Measurements from ENCODE around the gene CBR1. TPM values are rescaled to one million over a fixed set of nuclear protein-coding genes. Genes with fewer than 3 reads are reported as not detected.

CBR1 gene
- total RNA-seq, 1 experiment from 2014 or later, result 27.8 TPM

DNA sequence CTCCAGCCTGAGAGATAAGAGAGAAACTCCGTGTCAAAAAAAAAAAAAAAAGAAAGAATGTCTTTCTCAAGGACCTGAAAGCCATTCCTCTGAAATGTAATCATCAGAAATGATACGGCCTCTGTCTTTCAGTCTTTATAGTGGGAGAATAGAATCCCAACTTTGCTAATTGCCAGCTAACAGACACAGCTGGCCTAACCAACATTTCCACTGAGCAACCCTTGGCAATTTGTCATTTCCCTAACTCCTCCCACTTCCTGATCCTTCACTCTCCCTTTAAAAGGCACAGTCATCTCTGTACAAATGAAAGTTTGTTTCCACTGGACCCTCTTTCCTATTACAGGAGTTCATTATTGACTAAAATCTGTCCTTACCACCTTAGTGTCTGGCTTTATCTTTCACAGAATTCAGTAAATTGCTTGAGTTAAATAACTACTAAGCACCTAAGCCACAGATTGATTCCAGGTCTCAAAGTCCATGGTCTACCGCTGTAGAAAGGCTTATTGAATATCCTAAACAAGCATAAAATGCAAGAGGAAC, 4.3 kb upstream of the CBR1 start:
- CTCF ChIA-PET, result no interaction called here

DNA sequence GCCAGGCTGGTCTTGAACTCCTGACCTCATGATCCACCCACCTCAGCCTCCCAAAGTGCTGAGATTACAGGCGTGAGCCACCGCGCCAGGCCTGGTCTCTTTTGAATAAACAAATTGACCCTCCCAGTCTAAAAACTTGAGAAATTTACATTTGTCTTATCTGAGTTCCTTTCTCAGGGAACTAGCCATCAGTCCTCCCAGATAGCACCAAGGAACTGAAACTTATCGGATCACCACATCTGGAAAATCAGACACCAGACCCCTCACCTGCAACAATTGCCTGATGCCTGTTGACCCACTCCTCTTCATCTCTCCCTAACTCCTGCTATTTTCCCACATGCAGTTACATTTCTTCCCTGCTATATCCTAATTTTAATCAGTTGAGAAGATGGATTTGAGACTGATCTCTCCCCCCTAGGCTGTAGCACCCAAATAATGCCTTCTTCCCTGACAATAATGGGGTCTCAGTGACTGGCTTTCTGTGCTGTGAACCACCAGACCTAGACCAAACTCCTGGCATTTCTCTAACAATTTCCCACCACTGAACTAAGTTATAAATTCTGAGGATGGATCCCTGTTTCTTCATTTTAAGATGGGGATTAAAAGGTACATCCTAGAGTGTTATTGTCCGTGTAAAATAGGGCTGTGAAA, 951 bp upstream of the CBR1 start:
- DNase-seq (ENCODE audit: low read depth, low spot score) (no peak), ATAC-seq (no peak)
- no peaks in the 10 kb centered on the region for H3K27me3 ChIP-seq (ENCODE audit: control insufficient read depth, insufficient read depth, low read length)
- H3K27ac ChIP-seq (ENCODE audit: low read length), result peak overlapping the region; percentile 84
- intact Hi-C loops (cut with micrococcal nuclease; ENCODE audit: unreplicated experiment), result no loop called here
- TF ChIP-seq, protein P1, sequence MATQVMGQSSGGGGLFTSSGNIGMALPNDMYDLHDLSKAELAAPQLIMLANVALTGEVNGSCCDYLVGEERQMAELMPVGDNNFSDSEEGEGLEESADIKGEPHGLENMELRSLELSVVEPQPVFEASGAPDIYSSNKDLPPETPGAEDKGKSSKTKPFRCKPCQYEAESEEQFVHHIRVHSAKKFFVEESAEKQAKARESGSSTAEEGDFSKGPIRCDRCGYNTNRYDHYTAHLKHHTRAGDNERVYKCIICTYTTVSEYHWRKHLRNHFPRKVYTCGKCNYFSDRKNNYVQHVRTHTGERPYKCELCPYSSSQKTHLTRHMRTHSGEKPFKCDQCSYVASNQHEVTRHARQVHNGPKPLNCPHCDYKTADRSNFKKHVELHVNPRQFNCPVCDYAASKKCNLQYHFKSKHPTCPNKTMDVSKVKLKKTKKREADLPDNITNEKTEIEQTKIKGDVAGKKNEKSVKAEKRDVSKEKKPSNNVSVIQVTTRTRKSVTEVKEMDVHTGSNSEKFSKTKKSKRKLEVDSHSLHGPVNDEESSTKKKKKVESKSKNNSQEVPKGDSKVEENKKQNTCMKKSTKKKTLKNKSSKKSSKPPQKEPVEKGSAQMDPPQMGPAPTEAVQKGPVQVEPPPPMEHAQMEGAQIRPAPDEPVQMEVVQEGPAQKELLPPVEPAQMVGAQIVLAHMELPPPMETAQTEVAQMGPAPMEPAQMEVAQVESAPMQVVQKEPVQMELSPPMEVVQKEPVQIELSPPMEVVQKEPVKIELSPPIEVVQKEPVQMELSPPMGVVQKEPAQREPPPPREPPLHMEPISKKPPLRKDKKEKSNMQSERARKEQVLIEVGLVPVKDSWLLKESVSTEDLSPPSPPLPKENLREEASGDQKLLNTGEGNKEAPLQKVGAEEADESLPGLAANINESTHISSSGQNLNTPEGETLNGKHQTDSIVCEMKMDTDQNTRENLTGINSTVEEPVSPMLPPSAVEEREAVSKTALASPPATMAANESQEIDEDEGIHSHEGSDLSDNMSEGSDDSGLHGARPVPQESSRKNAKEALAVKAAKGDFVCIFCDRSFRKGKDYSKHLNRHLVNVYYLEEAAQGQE (IDR thresholded peaks at IDR 0.05; ENCODE audit: insufficient read depth in 1 of 2, low read depth in 2 of 2, low read length in 1 of 2), result no peak
- no peak for TF ChIP-seq SIN3A (IDR thresholded peaks at IDR 0.05; ENCODE audit: borderline replicate concordance, insufficient read depth, low read depth, low read length)
- TF ChIP-seq, protein P2, sequence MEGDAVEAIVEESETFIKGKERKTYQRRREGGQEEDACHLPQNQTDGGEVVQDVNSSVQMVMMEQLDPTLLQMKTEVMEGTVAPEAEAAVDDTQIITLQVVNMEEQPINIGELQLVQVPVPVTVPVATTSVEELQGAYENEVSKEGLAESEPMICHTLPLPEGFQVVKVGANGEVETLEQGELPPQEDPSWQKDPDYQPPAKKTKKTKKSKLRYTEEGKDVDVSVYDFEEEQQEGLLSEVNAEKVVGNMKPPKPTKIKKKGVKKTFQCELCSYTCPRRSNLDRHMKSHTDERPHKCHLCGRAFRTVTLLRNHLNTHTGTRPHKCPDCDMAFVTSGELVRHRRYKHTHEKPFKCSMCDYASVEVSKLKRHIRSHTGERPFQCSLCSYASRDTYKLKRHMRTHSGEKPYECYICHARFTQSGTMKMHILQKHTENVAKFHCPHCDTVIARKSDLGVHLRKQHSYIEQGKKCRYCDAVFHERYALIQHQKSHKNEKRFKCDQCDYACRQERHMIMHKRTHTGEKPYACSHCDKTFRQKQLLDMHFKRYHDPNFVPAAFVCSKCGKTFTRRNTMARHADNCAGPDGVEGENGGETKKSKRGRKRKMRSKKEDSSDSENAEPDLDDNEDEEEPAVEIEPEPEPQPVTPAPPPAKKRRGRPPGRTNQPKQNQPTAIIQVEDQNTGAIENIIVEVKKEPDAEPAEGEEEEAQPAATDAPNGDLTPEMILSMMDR (IDR thresholded peaks at IDR 0.05), result no peak
- no peak for TF ChIP-seq TCF7L2 (IDR thresholded peaks at IDR 0.05; ENCODE audit: low read depth, low read length)
- no peak for TF ChIP-seq POLR2AphosphoS5 (IDR thresholded peaks at IDR 0.05; ENCODE audit: low read depth, low read length)
- CTCF ChIA-PET, result interaction anchor here (0.6 kb wide), 1 partner anchor 41 kb away, joined by 3 read pairs; no protein-coding TSS in a partner anchor
- no peak overlapping the region for H3K4me3 ChIP-seq (ENCODE audit: low read depth in 2 of 2, low read length in 2 of 2)
- POLR2A ChIA-PET, result no interaction called here
- peaks cover 17% of the 10 kb centered on the region for H3K9me3 ChIP-seq (ENCODE audit: control insufficient read depth, insufficient read depth, low read depth, low read length)
- H3K4me1 ChIP-seq (ENCODE audit: control insufficient read depth, insufficient read depth, low read length), result no peaks in the 10 kb centered on the region
- no TSS peak for BruUV-seq (replicated peaks)
- H3K36me3 ChIP-seq (ENCODE audit: control insufficient read depth, insufficient read depth, low read length), result no peaks in the 10 kb centered on the region
- in situ Hi-C loops (cut with HindIII; ENCODE audit: low pct_unique_long_range_greater_than_20kb, low sequenced_read_pairs), result no loop called here

More for the DNA sequence above, 4.3 kb upstream of the CBR1 start:
- no peaks in the 10 kb centered on the region for H3K36me3 ChIP-seq (ENCODE audit: control insufficient read depth, insufficient read depth, low read length)
- peaks cover 3% of the 10 kb centered on the region; the same call in 1 of the 2 replicates for H3K4me1 ChIP-seq (ENCODE audit: control insufficient read depth, insufficient read depth, low read length)
- peaks cover 17% of the 10 kb centered on the region for H3K9me3 ChIP-seq (ENCODE audit: control insufficient read depth, insufficient read depth, low read depth, low read length)
- TF ChIP-seq, protein P1 (IDR thresholded peaks at IDR 0.05; ENCODE audit: insufficient read depth in 1 of 2, low read depth in 2 of 2, low read length in 1 of 2), result no peak
- TF ChIP-seq, protein P2 (IDR thresholded peaks at IDR 0.05), result no peak
- no peak for TF ChIP-seq POLR2AphosphoS5 (IDR thresholded peaks at IDR 0.05; ENCODE audit: low read depth, low read length)
- TF ChIP-seq TCF7L2 (IDR thresholded peaks at IDR 0.05; ENCODE audit: low read depth, low read length), result no peak
- TF ChIP-seq SIN3A (IDR thresholded peaks at IDR 0.05; ENCODE audit: borderline replicate concordance, insufficient read depth, low read depth, low read length), result no peak
- ATAC-seq (no peak), DNase-seq (ENCODE audit: low read depth, low spot score) (no peak)
- intact Hi-C loops (cut with micrococcal nuclease; ENCODE audit: unreplicated experiment) (no loop called here), in situ Hi-C loops (cut with HindIII; ENCODE audit: low pct_unique_long_range_greater_than_20kb, low sequenced_read_pairs) (no loop called here)
- no TSS peak for BruUV-seq (replicated peaks)
- H3K27me3 ChIP-seq (ENCODE audit: control insufficient read depth, insufficient read depth, low read length), result no peaks in the 10 kb centered on the region
- H3K27ac ChIP-seq (ENCODE audit: low read length), result no peak overlapping the region
- POLR2A ChIA-PET, result interaction anchor here (0.7 kb wide), 1 partner anchor 89 kb away, joined by 3 read pairs; no protein-coding TSS in a partner anchor
- H3K4me3 ChIP-seq (ENCODE audit: low read depth in 2 of 2, low read length in 2 of 2), result no peak overlapping the region

All from Panc1 (cell line).